Heart right ventricle (tissue), 16 donors: Measurements from ENCODE around the gene GIGYF1. TPM values are rescaled to one million over a fixed set of nuclear protein-coding genes. Genes with fewer than 3 reads are reported as not detected.

Experiments
- ATAC-seq, 8 donors: fragments of 200-7000 bp; cut with Tn5 transposase; one replicate each; pipeline ENCODE4 v1.9.1; 2020; ENCODE audit warnings: mild to moderate bottlenecking in 8 of 8, moderate library complexity in 8 of 8, moderate number of reproducible peaks in 1 of 8
- DNase-seq, 2 donors: peaks; one replicate each; pipeline ENCODE4 v3.0.0-alpha.2; 2020
- H3K27ac ChIP-seq, 10 donors: fragments of 200-600 bp; sonication (generic) in 2 of 10; one replicate each; pipeline versions ENCODE4 v1.5.0 to v1.8.0; 2020 to 2022; ENCODE audit warnings: mild to moderate bottlenecking in 3 of 10
- H3K27me3 ChIP-seq, 7 donors: fragments of 200-600 bp; one replicate each; pipeline ENCODE4 v1.8.0; 2021 to 2022; ENCODE audit warnings: mild to moderate bottlenecking in 2 of 7
- H3K36me3 ChIP-seq, 9 donors: fragments of 200-600 bp; sonication (generic) in 1 of 9; one replicate each; pipeline versions ENCODE4 v1.5.0 to v1.8.0; 2020 to 2022; ENCODE audit warnings: mild to moderate bottlenecking in 2 of 9
- H3K4me1 ChIP-seq, 9 donors: fragments of 200-600 bp; sonication (generic) in 1 of 9; one replicate each; pipeline versions ENCODE4 v1.5.0 to v1.8.0; 2020 to 2022; ENCODE audit warnings: mild to moderate bottlenecking in 4 of 9
- H3K4me3 ChIP-seq, 10 donors: fragments of 200-600 bp; sonication (generic) in 2 of 10; one replicate each; pipeline versions ENCODE4 v1.5.0 to v1.8.0; 2020 to 2022; ENCODE audit warnings: mild to moderate bottlenecking in 7 of 10, moderate library complexity in 2 of 10
- H3K9me3 ChIP-seq, 11 donors: fragments of 200-600 bp in 10 of 11; sonication (generic) in 2 of 11; one replicate each; pipeline versions ENCODE4 v1.5.0 to v1.8.0; 2013 to 2022; ENCODE audit warnings: mild to moderate bottlenecking in 2 of 11, control low read depth in 1 of 11, moderate library complexity in 1 of 11
- CTCF ChIP-seq, 9 donors: fragments of 200-600 bp; sonication (generic) in 2 of 9; IDR thresholded peaks; one replicate each; pipeline versions ENCODE4 v1.5.0 to v1.8.0; 2021 to 2022; ENCODE audit warnings: antibody characterized with exemption in 9 of 9, mild to moderate bottlenecking in 5 of 9, moderate library complexity in 1 of 9
- WGBS, 2 donors: extraction: QIAGEN DNeasy Blood & Tissue Kit; methylation state at CpG; one replicate each; pipeline ENCODE4 v1.1.7; 2013; ENCODE audit warnings: inconsistent platforms in 1 of 2; 5-methylcytosine and 5-hydroxymethylcytosine counted together
- intact Hi-C, 10 donors: fragments of 100-400 bp; cut with DNase I; formaldehyde crosslinking; loops; one replicate each; pipeline versions ENCODE4 v1.11.1 to v1.14.2; 2022
- polyA plus RNA-seq, 2 donors: library from polyadenylated mRNA; stranded (reverse); fragments of 200-250 nt; gene quantifications; one replicate each; pipeline ENCODE4 v1.2.3, GENCODE V29; 2013
- total RNA-seq, 10 donors: library from RNA; stranded (reverse); fragmentation: NEBNext Ultra II Directional in 3 of 10; extraction: Animal tissue kit (Norgen Biotek cat#: 25700) in 3 of 10; gene quantifications; one replicate each; pipeline versions ENCODE4 v1.2.1 to v1.2.4, GENCODE V29; 2021 to 2023
- donor health status: Arrhythmogenic right ventricular cardiomyopathy.
- donor health status: ischemic (EF 13 %, LVEDD 7.1; RV severe dilation, severe dysfunction).
- donor health status: healthy with polysubstance abuse.
- donor health status: DM: no; HTN: yes; CAD: no.
- donor health status: DM: no; HTN: no; CAD: no.
- donor health status: ischemic (EF 25% LVEDD 6.9; RV normal size, moderate dysfunction).
- donor health status: ischemic (EF 25% LVEDD 5.7; RV mildly dilated, moderate dysfunction).
- donor health status: healthy.
- donor health status: DM: yes; HTN: yes; CAD: no.
- donor health status: Ischemic cardiomyopathy.
- donor health status: ischemic (EF 35%, LVEDD 5.7; RV mildly dilated, moderate dysfunction).
- donor health status: nonischemic (EF 11% LVEDD 7.7; RV severe dilation, severe dysfunction).
- donor health status: DM: yes; HTN: yes; CAD: no.
- donor health status: PGD.
- donor health status: ischemic (EF 29% LVEDD 5.4; RV normal size, mild dysfunction).
- donor health status: nonischemic (EF 23%, LVEDD 6.1; RV moderate dilation, normal function).

GIGYF1 gene
- total and polyA plus RNA-seq, 12 donors = 9.4 to 47.3 (median 24.2) TPM

DNA sequence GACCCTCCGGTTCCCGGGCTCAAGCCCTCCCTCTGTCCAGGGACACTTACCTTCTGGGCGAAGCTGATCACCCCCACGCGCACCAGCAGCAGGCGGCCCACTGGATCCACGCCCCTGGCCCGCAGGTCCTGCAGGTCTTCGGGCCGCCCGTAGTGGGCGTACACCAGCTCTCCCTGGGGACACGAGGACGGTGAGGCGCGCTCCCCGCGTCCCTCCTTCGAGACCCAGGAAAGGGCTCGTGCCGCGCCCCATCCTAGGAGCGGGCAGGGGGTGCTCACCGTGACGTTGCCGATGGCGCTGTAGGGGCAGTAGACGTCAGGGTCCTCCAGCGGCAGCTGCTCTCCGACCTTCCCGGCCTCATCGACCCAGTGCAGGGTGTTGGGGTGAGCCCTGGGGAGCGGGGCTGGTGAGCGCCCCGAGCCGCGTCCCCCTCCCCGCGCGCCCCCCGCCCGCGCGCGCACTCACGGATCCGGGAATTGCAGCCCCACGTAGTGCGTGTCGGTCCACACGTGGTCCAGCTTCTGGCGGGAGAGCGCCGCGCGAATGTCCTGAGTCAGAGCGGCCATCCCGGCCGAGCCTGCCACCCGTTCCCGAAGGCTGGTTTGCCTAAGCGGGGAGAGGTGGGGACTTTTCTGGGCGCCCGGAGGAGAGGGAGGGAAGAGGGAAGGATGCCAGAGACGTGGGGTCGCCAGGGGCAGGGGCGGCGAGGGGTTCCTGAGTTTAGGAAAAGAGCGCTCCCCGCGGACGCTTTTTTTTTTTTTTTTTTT is 60.9 kb downstream of the GIGYF1 start:
- peaks cover 0 to 13% (median 11%) of the 10 kb centered on the region in 9 donors for H3K4me1 ChIP-seq
- H3K27me3 ChIP-seq = peaks cover 0 to 48% (median 25%) of the 10 kb centered on the region in 7 donors
- no peaks in the 10 kb centered on the region for H3K9me3 ChIP-seq
- peak overlapping the region in 1 of 10 donors; percentile 56 for H3K27ac ChIP-seq
- peak overlapping the region; percentile 36 to 63 (median 52) for H3K4me3 ChIP-seq
- peak in 6 of 9 donors; percentile 12 to 38 (median 24) for TF ChIP-seq CTCF (IDR thresholded peaks at IDR 0.05)
- no peaks in the 10 kb centered on the region for H3K36me3 ChIP-seq
- DNase-seq (peak; percentile 19 to 41), ATAC-seq (peak; percentile 44 to 77 (median 60))
- intact Hi-C loops = loop anchor here in 1 of 10 donors (5.0 kb wide), 1 partner anchor 34 kb away; no protein-coding TSS in a partner anchor
- WGBS, 2 donors = 0 to 3% methylated on average over 64 to 72 of the region's 72 CpGs

- Histone ChIP-seq H3K4me3 (no peak overlapping the region), H3K4me1 (peaks cover 3 to 24% (median 19%) of the 10 kb centered on the region in 9 donors), H3K36me3 (no peaks in the 10 kb centered on the region), H3K9me3 (no peaks in the 10 kb centered on the region), H3K27me3 (peaks cover 0 to 41% (median 20%) of the 10 kb centered on the region in 7 donors), H3K27ac (no peak overlapping the region)
- no peak for TF ChIP-seq CTCF (IDR thresholded peaks at IDR 0.05)
- DNase-seq = no peak
- 90 to 93% methylated on average over 4 of the region's 4 CpGs for WGBS, 2 donors
- ATAC-seq = no peak
- intact Hi-C loops = loop anchor here in 1 of 10 donors (5.0 kb wide), 1 partner anchor 37 kb away; no protein-coding TSS in a partner anchor
Measured at GRCh38 chr7:100630066-100630465, 64.0 kb downstream of the GIGYF1 start.

Other genes with a start within 250 kb of the GIGYF1 start
- 1 to 10 TPM in 2 of 10 donors, under 1 TPM in 4, not detected in 4; 0.28 to 1.1 (median 0.54) TPM for gene SPACDR, start 230.0 kb downstream of the GIGYF1 start, total RNA-seq
- 1 to 10 TPM in 1 of 2 donors, under 1 TPM in 1; 0.93 to 1.3 TPM for gene SPACDR, start 230.0 kb downstream of the GIGYF1 start, polyA plus RNA-seq
- 10 to 100 TPM; 36.0 to 72.3 (median 46.7) TPM for gene TSC22D4, start 215.0 kb downstream of the GIGYF1 start, total RNA-seq
- 10 to 100 TPM; 46.0 to 53.7 TPM for gene TSC22D4, start 215.0 kb downstream of the GIGYF1 start, polyA plus RNA-seq
- gene NYAP1, start 210.3 kb downstream of the GIGYF1 start, total RNA-seq = under 1 TPM; 0.10 to 0.86 (median 0.30) TPM
- gene NYAP1, start 210.3 kb downstream of the GIGYF1 start, polyA plus RNA-seq = under 1 TPM; 0.30 to 0.59 TPM
- 10 to 100 TPM; 20.7 to 35.8 (median 28.4) TPM for gene AGFG2, start 155.0 kb downstream of the GIGYF1 start, total RNA-seq
- 10 to 100 TPM in 1 of 2 donors, 1 to 10 TPM in 1; 9.9 to 24.0 TPM for gene AGFG2, start 155.0 kb downstream of the GIGYF1 start, polyA plus RNA-seq
- gene SAP25, start 120.3 kb downstream of the GIGYF1 start, total RNA-seq = under 1 TPM in 5 of 10 donors, not detected in 5; 0.36 to 0.87 (median 0.62) TPM
- gene SAP25, start 120.3 kb downstream of the GIGYF1 start, polyA plus RNA-seq = 1 to 10 TPM in 1 of 2 donors, under 1 TPM in 1; 0.88 to 2.3 TPM
- gene LRCH4, start 108.1 kb downstream of the GIGYF1 start, total RNA-seq = 10 to 100 TPM; 18.4 to 37.9 (median 23.6) TPM
- gene LRCH4, start 108.1 kb downstream of the GIGYF1 start, polyA plus RNA-seq = 10 to 100 TPM; 36.1 to 57.6 TPM
- gene FBXO24, start 107.9 kb downstream of the GIGYF1 start, total RNA-seq = under 1 TPM in 8 of 10 donors, not detected in 2; 0.15 to 0.66 (median 0.40) TPM
- under 1 TPM; 0.20 to 0.73 TPM for gene FBXO24, start 107.9 kb downstream of the GIGYF1 start, polyA plus RNA-seq
- gene PCOLCE, start 91.9 kb downstream of the GIGYF1 start, total RNA-seq = 10 to 100 TPM; 13.1 to 59.6 (median 25.8) TPM
- gene PCOLCE, start 91.9 kb downstream of the GIGYF1 start, polyA plus RNA-seq = 10 to 100 TPM; 56.4 to 74.3 TPM
- gene MOSPD3, start 81.7 kb downstream of the GIGYF1 start, total RNA-seq = 10 to 100 TPM in 5 of 10 donors, 1 to 10 TPM in 5; 8.0 to 12.5 (median 9.9) TPM
- 10 to 100 TPM; 11.2 to 12.6 TPM for gene MOSPD3, start 81.7 kb downstream of the GIGYF1 start, polyA plus RNA-seq
- under 1 TPM in 3 of 10 donors, not detected in 7; 0.20 to 0.57 (median 0.49) TPM for gene TFR2, start 52.7 kb downstream of the GIGYF1 start, total RNA-seq
- gene TFR2, start 52.7 kb downstream of the GIGYF1 start, polyA plus RNA-seq = under 1 TPM; 0.29 to 0.58 TPM
- not detected for gene ACTL6B, start 37.8 kb downstream of the GIGYF1 start, total RNA-seq
- not detected for gene ACTL6B, start 37.8 kb downstream of the GIGYF1 start, polyA plus RNA-seq
- gene GNB2, start 20.5 kb downstream of the GIGYF1 start, total RNA-seq = 100 to 1,000 TPM in 7 of 10 donors, 10 to 100 TPM in 3; 91.6 to 150 (median 106) TPM
- gene GNB2, start 20.5 kb downstream of the GIGYF1 start, polyA plus RNA-seq = 100 to 1,000 TPM in 1 of 2 donors, 10 to 100 TPM in 1; 32.8 to 227 TPM
- gene POP7, start 11.9 kb upstream of the GIGYF1 start, total RNA-seq = 10 to 100 TPM; 23.2 to 34.9 (median 25.3) TPM
- 10 to 100 TPM; 35.5 to 71.5 TPM for gene POP7, start 11.9 kb upstream of the GIGYF1 start, polyA plus RNA-seq
- under 1 TPM in 1 of 10 donors, not detected in 9; 0.23 TPM for gene EPO, start 26.2 kb upstream of the GIGYF1 start, total RNA-seq
- gene EPO, start 26.2 kb upstream of the GIGYF1 start, polyA plus RNA-seq = not detected
- not detected for gene ZAN, start 39.3 kb upstream of the GIGYF1 start, total RNA-seq
- gene ZAN, start 39.3 kb upstream of the GIGYF1 start, polyA plus RNA-seq = not detected
- gene EPHB4, start 133.3 kb upstream of the GIGYF1 start, total RNA-seq = 10 to 100 TPM; 13.8 to 41.6 (median 21.0) TPM
- gene EPHB4, start 133.3 kb upstream of the GIGYF1 start, polyA plus RNA-seq = 10 to 100 TPM; 14.4 to 27.6 TPM
- gene SLC12A9, start 158.5 kb upstream of the GIGYF1 start, total RNA-seq = 10 to 100 TPM in 1 of 10 donors, 1 to 10 TPM in 9; 4.8 to 15.7 (median 6.9) TPM
- 10 to 100 TPM; 10.2 to 14.0 TPM for gene SLC12A9, start 158.5 kb upstream of the GIGYF1 start, polyA plus RNA-seq
- gene TRIP6, start 173.1 kb upstream of the GIGYF1 start, total RNA-seq = 10 to 100 TPM; 13.0 to 23.7 (median 17.7) TPM
- gene TRIP6, start 173.1 kb upstream of the GIGYF1 start, polyA plus RNA-seq = 10 to 100 TPM; 15.4 to 26.3 TPM
- 10 to 100 TPM; 38.4 to 69.5 (median 49.6) TPM for gene SRRT, start 180.9 kb upstream of the GIGYF1 start, total RNA-seq
- gene SRRT, start 180.9 kb upstream of the GIGYF1 start, polyA plus RNA-seq = 10 to 100 TPM; 47.6 to 67.6 TPM
- gene UFSP1, start 195.5 kb upstream of the GIGYF1 start, total RNA-seq = 1 to 10 TPM in 9 of 10 donors, under 1 TPM in 1; 0.99 to 3.3 (median 1.7) TPM
- gene UFSP1, start 195.5 kb upstream of the GIGYF1 start, polyA plus RNA-seq = 1 to 10 TPM; 3.1 to 3.4 TPM
- 1 to 10 TPM in 2 of 10 donors, under 1 TPM in 8; 0.27 to 1.1 (median 0.71) TPM for gene ACHE, start 201.6 kb upstream of the GIGYF1 start, total RNA-seq
- under 1 TPM; 0.80 to 0.94 TPM for gene ACHE, start 201.6 kb upstream of the GIGYF1 start, polyA plus RNA-seq